CD4-positive, alpha-beta T cell treated with Interleukin-2 at 100 ng/mL for 4 hours (primary cell): Measurements from ENCODE around the gene SH3TC1.

Experiments used
- DNase-seq: peaks from one replicate; pipeline ENCODE4 v3.0.0-alpha.2; 2020; ENCODE audit warnings: low spot score

Gene SH3TC1

DNA sequence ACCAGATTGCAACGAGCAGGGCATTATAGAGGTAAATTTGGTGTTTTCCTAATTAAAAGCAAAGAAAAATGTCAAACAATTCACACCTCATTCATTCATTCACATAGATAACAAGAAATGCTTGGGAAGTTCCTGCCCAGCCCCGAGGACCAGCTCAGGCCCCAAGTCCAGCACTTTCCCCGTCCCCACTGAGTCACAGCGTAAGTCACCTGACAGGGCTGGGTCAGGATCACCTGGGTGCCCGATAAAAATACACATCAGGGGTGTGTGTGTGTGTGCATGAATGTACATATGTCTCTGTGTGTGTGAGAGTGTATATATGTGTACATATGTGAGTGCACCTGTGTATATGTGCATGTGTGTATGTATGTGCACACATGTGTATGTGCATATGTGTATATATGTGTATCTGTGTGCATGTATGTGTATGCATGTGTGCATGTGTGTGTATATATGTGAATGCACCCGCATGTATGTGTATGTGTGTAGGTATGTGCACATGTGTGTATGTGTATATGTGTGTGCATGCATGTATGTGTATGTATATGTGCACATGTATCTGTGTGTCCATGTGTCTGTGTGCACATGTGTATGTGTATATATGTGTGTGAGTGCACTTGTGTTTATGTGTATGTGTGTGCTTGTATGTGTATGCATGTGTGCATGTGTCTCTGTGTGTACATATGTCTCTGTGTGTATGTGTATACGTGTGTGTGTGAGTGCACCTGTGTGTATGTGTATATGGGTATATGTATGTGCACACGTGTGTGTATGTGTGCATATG, 18.6 kb upstream of the SH3TC1 start:
- DNase-seq, result no peak

DNA sequence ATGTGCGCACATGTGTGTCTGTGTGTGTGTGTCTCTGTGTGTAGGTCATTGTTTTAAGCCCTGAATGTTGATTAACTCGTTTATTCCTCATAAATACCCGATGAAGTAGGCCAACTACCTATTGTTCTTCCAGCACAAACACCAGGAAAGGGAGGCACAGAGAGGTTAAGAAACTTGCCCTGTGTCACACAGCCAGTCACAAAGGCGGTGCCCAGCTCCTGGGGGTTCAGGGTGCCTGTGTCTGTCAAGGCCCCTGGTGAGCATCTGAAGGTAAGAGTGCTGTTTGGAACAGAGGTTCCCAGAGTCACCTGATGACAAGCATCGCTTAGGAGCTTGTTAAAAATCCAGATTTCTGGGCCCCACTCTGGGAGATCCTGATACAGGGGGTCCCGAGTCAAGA, 18.0 kb upstream of the SH3TC1 start:
- no peak for DNase-seq

DNA sequence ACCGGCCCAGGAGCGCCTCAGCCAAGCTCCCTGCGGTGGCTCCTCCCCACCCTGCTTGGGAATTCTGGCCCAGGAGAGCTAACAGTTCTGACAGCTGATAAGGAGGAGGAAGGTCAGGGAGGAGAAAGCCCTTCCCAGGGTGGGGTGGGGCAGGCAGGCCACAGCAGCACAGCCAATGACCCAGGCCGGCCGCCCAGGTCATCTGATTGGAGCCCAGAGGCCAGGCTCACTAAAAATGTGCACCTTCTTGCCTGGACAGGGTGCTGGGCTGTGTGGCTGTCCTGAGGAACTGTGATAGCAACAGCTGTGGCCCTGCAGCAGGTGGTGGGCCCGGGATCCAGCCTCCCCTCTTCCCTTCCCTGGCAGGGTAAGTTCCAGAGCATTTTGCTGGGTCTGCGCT, 17.2 kb upstream of the SH3TC1 start:
- no peak for DNase-seq

DNA sequence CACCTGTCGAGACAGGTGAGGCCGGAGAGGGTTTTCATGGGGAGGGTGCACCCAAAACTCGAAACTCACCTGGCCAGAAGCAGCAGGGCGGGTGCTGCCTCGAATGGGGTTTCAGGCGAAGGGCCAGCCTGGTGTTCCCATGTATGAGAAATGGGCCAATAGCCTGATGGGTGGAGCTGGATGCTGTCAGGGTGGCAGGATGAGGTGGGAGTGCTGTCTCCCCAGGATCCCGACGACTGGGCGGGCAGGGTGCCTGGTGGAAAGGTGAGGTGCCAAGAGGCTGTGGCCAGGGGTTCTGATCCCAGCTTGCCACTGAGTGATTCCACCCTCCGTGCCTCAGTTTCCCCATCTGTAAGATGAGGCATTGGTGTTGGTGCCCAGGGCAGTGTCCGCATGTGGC, 16.8 kb upstream of the SH3TC1 start:
- no peak for DNase-seq

DNA sequence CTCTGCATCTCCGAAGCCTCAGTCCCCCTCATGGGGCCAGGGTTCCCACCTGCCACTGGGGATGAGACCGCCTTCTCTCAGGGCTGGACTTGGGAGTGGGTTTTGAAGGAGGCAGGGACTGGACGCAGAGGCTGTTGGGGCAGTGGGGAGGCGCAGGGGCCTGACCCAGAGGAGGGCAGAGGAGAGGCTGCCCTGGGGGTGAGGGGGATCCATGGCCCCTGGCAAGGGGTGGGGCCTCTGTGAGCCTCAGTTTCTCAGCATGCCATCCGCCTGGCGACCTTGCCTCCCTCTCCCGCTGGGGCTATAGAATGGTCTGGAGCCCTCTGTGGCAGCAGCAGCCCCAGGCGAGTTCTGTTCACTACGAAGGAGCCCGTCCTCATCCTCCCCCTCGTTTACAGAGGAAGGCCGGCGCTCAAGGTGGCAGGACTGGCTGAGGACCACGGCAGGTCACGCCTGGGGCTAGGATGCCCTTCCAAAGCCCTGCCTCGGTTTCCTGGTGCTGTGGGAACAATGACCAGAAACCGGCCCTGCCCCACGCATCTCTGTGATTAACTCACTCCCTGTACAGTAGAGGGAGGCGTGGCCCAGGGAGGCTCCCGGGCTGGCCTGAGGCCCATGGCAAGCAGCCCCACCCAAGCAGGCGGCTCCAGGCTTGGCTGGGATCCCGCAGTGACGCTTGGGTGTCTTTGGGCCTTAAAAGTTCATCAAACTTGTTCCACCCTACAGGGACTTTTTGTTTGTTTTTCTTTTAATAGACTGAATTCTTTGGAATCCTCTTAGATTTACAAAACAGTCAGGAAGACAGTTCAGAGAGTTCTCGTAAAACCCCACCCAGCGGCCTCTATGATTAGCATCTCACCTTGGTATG, 16.0 kb upstream of the SH3TC1 start:
- DNase-seq, result no peak

GRCh38 chr4:8184061-8184460, 15.0 kb upstream of the SH3TC1 start:
- DNase-seq, result no peak

- no peak for DNase-seq
These were observed 13.8 kb upstream of the SH3TC1 start for GRCh38 chr4:8185295-8185694.

DNA sequence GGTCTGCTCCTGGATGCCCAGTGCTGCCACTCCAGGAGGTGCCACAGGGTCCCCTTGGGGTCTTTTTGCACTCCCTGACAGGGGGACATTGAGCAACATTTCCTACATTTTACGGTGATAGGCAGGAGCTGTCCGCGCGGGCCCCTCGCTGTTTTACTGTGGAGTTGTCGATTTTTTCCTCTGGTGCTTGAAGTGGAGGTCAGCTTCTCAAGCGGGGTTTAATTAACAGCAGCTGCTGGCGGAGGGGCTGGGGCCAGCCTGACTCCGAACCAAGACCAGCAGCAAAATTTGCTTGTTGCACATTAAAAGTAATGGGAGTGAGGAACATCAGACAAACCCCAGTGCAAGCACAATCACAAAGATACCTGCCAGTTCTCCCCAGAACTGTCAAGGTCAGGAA, 13.2 kb upstream of the SH3TC1 start:
- DNase-seq, result no peak

DNA sequence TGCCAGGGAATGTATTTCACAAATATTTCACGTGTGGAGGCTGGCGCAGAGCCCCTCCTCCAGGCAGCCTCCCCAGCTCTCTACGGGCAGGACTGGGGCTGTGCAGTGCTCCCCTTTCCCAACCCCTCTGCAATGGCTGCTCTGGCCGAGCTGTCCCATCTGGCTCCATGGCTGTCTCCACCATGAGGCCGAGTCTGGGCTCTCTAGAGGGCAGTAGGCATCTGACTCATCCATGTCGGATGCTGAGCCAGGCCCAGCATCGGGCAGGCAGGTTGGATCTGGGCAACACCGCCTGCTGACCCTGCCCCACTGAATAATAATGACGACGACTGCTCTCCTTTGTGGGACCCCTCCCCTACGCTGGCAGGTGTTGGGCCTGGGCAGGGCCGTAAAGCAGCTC, 11.0 kb upstream of the SH3TC1 start:
- DNase-seq, result no peak

DNA sequence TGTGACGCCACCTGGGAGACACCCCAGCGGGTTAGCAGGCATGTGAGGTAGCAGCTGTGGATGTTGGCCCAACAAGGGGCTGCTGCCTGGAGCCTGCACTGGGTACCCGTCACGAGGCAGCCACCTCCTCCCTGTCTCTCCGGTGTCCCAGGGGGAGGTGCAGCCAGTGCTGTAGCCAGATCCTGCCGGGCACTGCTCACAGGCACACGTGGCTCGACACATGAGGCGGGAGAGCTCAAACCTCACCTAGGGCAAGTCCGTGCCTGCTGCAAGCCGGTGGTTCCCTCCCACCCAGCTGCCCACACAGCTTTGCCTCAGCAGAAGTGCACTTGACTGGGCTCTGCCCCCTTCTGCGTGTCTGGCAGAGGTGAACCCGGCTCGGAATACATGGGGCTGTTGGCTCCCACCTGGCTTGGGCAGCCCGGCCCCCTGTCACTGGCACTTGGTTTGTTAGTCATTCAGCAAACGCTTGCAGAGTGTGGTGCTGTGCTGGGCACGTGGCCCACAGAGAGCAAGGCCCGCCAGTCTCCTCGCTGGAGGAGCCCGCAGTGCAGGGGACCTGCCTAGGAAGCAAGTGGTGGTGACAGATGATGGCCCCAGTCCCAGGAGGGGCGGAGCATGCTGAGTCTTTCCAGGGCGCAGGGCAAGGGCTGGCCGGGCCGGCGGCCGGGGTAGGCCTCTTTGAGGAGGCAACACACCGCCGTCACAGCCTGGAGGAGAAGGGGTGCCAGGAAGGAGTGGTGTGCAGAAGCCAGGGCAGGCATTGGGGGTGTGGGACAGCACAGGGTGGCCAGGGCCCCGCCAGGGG, 10.1 kb upstream of the SH3TC1 start:
- DNase-seq, result no peak

- DNase-seq, result no peak
These were observed 9.3 kb upstream of the SH3TC1 start for GRCh38 chr4:8189551-8190466.

DNA sequence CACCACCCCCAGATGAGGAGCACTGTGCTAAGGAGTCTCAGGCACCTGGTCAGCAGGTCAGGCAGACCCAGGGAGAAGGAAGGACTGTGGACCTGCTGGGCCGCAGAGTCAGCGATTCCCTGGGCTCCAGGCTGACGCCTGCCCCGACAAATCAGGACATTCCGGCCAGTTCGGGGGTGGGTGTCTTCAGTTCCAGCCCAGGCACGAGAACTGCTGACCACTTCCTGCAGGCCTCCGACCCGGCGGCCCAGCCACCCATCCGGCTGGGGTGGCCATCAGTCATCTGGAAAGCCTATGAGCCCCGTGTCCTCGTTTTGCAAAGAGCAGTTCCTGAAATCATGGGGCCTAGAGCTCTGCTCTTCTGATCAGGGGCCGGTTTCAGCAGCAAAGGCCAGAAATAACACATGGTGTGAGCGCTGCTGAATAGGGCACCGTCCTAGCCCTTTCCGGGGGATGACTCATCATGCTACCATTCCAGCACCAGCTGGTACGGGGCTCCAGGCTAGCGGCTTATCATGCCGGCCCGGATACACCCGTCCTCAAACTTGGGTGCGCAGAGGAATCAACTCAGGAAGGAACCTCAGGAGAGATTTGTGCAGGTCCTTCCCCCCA, 7.8 kb upstream of the SH3TC1 start:
- DNase-seq, result no peak

GRCh38 chr4:8192748-8193738, 6.0 kb upstream of the SH3TC1 start:
- DNase-seq, result peak; percentile 24

DNA sequence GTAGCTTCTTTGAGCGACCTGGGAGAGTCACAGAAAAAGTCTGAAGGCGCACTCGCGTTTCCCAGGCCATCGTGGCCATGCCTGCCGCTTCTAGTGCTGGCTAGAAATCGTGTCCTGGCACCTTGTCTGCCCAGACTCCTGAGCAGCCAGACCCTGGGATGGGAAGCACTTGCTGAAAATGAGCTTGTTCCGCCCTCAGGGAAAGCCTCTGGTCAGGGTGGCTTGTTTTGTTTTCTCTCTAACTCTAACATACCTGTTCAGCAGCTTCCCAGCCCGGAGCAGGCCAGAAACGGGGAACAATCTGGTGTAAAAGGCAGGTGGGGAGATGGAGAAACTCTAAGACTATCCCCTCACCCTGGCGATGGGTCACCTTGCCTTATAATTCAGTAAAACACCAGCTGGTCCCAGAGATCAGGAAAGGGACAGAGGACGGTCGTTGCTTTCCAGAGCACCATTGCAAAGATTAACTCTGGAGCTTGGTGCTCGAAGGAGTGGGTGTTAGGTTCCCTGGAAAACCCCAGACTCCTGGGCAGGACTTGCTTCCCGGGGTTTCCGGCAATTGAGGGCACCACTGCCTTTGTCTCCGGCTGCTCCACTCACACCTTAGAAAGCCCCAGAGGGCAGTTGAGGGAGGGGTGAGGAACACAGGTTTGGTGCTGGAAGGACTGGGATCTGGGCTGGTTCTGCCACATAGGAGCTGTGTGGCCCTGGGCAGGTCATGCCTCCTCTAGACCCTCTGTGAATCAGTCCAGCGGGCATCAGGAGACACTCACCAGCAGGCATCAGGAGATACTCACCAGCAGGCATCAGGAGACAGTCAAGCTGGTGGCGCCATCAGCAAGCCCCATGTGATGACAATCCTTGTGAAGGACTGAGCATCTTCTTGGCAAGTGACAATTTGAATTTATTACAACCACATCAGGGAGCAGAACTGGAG, 4.5 kb upstream of the SH3TC1 start:
- DNase-seq, result no peak

DNA sequence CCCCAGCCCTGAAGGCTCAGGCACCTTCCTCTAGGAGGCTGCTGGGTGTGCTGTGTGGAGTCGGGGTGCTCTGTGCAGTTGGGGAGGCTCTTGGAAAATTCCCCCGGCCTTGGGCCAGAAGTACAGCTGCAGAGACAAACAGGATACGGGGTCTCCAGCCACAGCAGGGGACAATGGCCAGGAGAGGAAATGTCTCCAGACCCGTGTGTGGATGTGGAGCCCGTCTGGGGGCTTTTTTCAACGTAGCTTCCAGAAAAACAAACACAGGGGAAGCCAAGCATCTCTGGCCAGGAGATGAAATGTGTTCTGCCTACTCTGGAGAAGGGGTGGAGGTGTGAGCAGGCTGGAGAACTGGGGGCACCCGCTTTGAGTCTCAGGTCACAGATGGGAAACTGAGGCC, 3.7 kb upstream of the SH3TC1 start:
- DNase-seq, result no peak

DNA sequence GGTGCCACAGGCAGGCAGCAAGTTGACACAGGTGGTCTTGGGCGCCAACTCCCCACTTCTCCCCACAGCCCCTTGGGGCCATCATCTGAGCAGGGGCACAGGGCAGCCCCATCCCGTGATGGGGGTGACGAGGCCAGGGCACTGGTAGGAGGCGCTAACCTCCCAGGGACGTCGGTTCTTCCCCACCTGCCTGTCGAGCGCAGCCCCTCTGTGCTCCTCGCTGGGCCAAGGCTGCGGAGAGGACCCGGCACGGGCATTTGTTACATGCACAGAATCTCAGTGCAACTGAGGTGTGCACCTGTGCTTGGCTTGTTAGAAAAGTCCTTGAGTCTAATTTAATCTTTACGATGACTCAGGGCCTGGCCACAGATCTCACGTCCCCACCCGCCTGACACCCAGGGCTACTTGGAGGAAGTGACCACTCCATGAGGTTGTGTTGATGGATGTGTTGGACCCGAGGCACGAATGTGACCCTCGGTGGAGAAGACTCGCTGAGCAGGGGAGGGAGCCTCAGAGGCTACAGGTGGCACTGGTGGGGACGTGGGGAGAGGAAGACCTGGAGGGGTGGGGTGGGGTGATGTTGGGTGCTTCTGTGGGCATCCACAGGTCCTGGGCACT, 3.1 kb upstream of the SH3TC1 start:
- DNase-seq, result no peak

DNA sequence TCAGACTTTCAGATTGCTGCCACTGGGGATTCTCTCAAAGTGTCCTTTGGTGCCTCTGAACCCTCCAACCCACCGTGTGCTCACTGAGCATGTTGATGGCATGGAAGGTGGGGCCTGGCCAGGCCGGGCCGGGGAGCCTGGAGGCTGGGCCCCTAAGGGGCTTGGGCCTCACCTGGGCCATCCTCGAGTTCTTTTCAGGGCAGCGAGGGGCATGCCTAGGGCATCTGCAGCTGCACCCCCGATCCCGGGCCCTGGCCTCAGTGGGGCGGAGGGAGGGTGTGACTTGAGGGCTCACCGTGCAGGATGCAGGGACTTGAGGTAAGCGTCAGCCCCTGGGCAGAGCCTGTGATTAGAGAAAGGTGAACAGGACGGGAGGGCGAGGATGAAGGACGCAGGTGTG, 1.6 kb upstream of the SH3TC1 start:
- DNase-seq, result no peak

- no peak for DNase-seq
These were observed 734 bp upstream of the SH3TC1 start for GRCh38 chr4:8198206-8198905.
